ENCODE measurements around the gene MSRB3. TPM values are rescaled to one million over a fixed set of nuclear protein-coding genes. Genes with fewer than 3 reads are reported as not detected.

Gene MSRB3
- total and polyA plus RNA-seq, 8 donors, result 10.7 to 142 (median 27.8) TPM

DNA sequence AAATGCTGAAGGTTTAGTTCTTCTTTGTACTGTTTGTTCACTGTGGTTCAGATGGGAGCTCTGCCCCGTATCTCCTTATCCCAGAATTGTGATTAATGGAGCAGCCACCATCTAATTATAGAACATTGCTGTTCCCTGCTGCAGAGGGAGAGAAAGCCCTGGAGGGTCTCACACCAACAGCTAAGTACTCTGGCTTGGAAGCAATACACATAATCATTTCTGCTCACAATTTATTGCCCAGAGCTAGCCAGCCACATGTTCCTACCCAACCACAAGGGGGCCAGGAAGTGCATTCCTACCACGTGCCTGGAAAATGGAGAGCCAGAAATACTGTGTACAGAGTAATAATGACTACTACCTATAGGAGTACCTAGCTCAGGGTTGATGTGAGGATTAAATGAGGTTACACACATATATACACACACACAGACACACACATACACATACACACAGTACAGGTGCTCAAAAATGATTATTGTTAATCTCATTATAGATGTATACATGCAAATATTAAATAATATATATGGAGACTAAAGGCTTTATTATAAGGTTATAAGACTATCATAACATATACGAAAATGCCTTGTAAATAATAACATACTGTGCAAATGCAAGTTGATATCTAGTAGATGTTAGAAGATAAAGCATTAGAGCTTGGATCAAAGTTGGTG, 22.3 kb downstream of the MSRB3 start:
- TF ChIP-seq EP300 (IDR thresholded peaks at IDR 0.05) (no peak), POLR2A (IDR thresholded peaks at IDR 0.05) (no peak), POLR2AphosphoS5 (IDR thresholded peaks at IDR 0.05) (no peak)
- TF ChIP-seq, protein P1, sequence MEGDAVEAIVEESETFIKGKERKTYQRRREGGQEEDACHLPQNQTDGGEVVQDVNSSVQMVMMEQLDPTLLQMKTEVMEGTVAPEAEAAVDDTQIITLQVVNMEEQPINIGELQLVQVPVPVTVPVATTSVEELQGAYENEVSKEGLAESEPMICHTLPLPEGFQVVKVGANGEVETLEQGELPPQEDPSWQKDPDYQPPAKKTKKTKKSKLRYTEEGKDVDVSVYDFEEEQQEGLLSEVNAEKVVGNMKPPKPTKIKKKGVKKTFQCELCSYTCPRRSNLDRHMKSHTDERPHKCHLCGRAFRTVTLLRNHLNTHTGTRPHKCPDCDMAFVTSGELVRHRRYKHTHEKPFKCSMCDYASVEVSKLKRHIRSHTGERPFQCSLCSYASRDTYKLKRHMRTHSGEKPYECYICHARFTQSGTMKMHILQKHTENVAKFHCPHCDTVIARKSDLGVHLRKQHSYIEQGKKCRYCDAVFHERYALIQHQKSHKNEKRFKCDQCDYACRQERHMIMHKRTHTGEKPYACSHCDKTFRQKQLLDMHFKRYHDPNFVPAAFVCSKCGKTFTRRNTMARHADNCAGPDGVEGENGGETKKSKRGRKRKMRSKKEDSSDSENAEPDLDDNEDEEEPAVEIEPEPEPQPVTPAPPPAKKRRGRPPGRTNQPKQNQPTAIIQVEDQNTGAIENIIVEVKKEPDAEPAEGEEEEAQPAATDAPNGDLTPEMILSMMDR (IDR thresholded peaks at IDR 0.05), result peak in 3 of 7 experiments; percentile 8 to 28 (median 15)
- peak in 1 of 2 donors; percentile 16 for DNase-seq
- H3K4me1 ChIP-seq, result peaks cover 0 to 30% (median 15%) of the 10 kb centered on the region in 4 donors
- intact Hi-C loops (cut with DNase I; ENCODE audit: low total_unique reads), result no loop called here
- H3K27me3 ChIP-seq, result no peaks in the 10 kb centered on the region
- H3K27ac ChIP-seq, result no peak overlapping the region
- H3K36me3 ChIP-seq, result no peaks in the 10 kb centered on the region
- WGBS, 5 donors, result 42 to 61% (median 49%) methylated on average over 3 of the region's 3 CpGs
- H3K4me3 ChIP-seq, result no peak overlapping the region
- H3K9me3 ChIP-seq, result no peaks in the 10 kb centered on the region

DNA sequence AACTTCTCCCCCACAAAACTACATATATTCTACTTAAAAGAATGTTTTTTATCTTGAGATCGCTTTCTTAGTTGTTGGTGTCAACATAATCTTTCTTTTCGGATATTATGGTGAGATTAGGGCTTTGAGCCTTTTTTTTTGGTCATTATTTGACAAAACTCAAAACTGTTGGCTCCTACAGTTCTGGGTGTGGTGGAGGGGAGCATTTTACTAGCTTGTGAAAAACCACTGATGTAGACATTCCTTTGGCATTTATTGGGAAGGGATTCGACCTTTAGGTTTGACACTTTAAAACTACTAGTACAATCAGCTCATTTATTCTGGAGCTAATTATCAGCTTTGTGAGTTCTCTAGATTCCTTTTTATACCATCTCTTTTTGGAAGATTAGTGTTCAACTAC, 24.4 kb downstream of the MSRB3 start:
- WGBS, 5 donors, result 55 to 68% (median 64%) methylated on average over 3 of the region's 3 CpGs
- H3K4me1 ChIP-seq, result peaks cover 0 to 46% (median 22%) of the 10 kb centered on the region in 4 donors
- no peaks in the 10 kb centered on the region for H3K27me3 ChIP-seq
- intact Hi-C loops (cut with DNase I; ENCODE audit: low total_unique reads), result no loop called here
- H3K36me3 ChIP-seq, result no peaks in the 10 kb centered on the region
- no peaks in the 10 kb centered on the region for H3K9me3 ChIP-seq
- no peak for DNase-seq
- no peak overlapping the region for H3K27ac ChIP-seq
- TF ChIP-seq POLR2AphosphoS5 (IDR thresholded peaks at IDR 0.05) (no peak), POLR2A (IDR thresholded peaks at IDR 0.05) (no peak), EP300 (IDR thresholded peaks at IDR 0.05) (no peak)
- TF ChIP-seq, protein P1 (IDR thresholded peaks at IDR 0.05), result no peak
- H3K4me3 ChIP-seq, result no peak overlapping the region

DNA sequence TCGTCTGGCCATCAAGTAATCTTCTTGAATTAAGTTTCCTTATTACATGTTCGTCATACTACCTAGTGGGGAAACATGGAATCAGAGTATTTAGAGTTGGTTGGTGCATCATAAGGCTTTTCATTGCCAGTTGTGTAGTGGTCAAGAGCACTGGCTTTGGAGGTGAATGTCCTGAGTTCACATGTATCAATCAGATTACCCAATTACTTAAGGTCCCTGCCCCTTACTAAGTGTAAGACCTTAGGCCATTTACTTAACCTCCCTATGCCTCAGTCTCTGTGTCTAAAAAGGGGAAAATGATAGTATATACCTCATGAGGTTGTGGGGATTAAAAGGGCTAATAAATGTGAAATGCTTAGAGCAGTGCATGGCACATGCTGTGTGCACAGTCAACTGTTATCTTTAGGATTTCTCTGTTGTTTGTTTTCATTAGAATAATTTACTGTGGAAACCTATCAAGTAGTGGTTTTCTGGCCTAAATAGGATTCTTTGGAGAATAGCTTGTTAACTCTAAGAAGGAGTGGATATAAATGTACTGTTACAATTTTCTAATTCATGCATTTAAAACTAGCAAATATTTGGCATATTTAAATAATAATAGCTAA, 27.0 kb downstream of the MSRB3 start:
- no peak for DNase-seq
- H3K27me3 ChIP-seq, result no peaks in the 10 kb centered on the region
- no peaks in the 10 kb centered on the region for H3K9me3 ChIP-seq
- H3K4me1 ChIP-seq, result peaks cover 0 to 46% (median 21%) of the 10 kb centered on the region in 4 donors
- peak overlapping the region in 1 of 5 donors; percentile 36 for H3K27ac ChIP-seq
- TF ChIP-seq, protein P1 (IDR thresholded peaks at IDR 0.05), result no peak
- no peak for TF ChIP-seq POLR2AphosphoS5 (IDR thresholded peaks at IDR 0.05)
- no peak for TF ChIP-seq POLR2A (IDR thresholded peaks at IDR 0.05)
- TF ChIP-seq EP300 (IDR thresholded peaks at IDR 0.05), result no peak
- WGBS, 5 donors, result 83 to 92% (median 87%) methylated on average over 2 of the region's 2 CpGs
- H3K4me3 ChIP-seq, result no peak overlapping the region
- intact Hi-C loops (cut with DNase I; ENCODE audit: low total_unique reads), result no loop called here
- H3K36me3 ChIP-seq, result no peaks in the 10 kb centered on the region

DNA sequence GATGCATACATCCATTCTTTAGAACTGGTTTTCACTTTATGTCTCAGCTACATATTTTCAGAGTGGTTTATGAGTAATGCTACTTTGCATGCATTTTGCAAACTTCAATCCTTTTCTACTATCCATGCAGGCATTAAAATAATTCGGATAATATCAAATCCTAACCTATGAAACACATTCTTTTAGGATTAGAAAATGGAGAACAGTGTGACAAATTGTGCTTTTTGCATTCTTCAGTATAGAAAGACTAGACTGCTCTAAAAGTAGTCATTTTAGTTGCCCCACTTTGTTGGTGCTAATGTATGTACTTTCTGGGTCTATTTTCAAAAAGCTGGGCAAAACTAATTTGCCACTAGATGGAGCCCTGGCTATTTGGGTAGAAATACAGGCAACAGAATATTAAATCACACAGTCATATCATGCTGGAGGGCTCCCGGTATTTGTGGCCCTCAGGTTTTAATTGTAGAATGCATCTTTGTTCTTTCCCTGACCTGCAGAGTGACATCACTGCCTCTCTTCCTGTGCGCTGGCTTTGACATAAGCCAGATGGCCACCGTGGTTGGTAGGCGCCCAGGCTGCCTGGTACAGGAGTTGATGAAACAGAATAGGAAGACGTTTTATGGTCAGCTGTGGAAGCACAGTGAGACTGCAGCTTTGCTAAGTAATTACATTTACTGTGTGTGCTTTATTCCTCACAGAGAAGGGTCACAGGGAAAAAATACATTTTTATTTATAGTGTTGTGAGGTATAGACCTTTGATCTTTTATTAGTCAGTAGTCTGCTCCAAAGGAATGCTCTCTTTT, 28.1 kb downstream of the MSRB3 start:
- intact Hi-C loops (cut with DNase I; ENCODE audit: low total_unique reads), result no loop called here
- Histone ChIP-seq H3K36me3 (no peaks in the 10 kb centered on the region), H3K27me3 (no peaks in the 10 kb centered on the region), H3K4me1 (peaks cover 0 to 39% (median 18%) of the 10 kb centered on the region in 4 donors), H3K27ac (peak overlapping the region in 1 of 5 donors; percentile 34), H3K4me3 (no peak overlapping the region), H3K9me3 (no peaks in the 10 kb centered on the region)
- TF ChIP-seq, protein P1 (IDR thresholded peaks at IDR 0.05), result peak in 4 of 7 experiments; percentile 11 to 40 (median 34)
- no peak for TF ChIP-seq POLR2A (IDR thresholded peaks at IDR 0.05)
- peak; percentile 59 to 79 (median 66) for TF ChIP-seq POLR2AphosphoS5 (IDR thresholded peaks at IDR 0.05)
- 32 to 44% (median 42%) methylated on average over 6 of the region's 6 CpGs for WGBS, 5 donors
- peak in 1 of 2 donors; percentile 83 for DNase-seq
